LoVo (cell line): ENCODE data around the gene ZBTB16.
"Not testable (repeated sequence)": the region's sequence is repeated elsewhere in the genome, so short reads cannot be mapped to it uniquely, and the experiment has no call there.

Experiments
- DNase-seq: peaks from one replicate; pipeline ENCODE4 v3.0.0-alpha.2; 2016; ENCODE audit warnings: low spot score

ZBTB16 gene

GRCh38 chr11:114042234-114042633 lies 17.3 kb upstream of the ZBTB16 start:
- no peak for DNase-seq

- no peak for DNase-seq
Observed at GRCh38 chr11:114044042-114044871, 15.3 kb upstream of the ZBTB16 start.

GRCh38 chr11:114047327-114047726 lies 12.2 kb upstream of the ZBTB16 start:
- DNase-seq = no peak

GRCh38 chr11:114049050-114049449 lies 10.5 kb upstream of the ZBTB16 start:
- DNase-seq = no peak

GRCh38 chr11:114049766-114050165 lies 9.7 kb upstream of the ZBTB16 start:
- DNase-seq = not testable (repeated sequence)

GRCh38 chr11:114050258-114050927 lies 9.1 kb upstream of the ZBTB16 start:
- no peak for DNase-seq

- no peak for DNase-seq
Observed at GRCh38 chr11:114051558-114051957, 8.0 kb upstream of the ZBTB16 start.

- DNase-seq = no peak
Observed at GRCh38 chr11:114052160-114052559, 7.4 kb upstream of the ZBTB16 start.

GRCh38 chr11:114053406-114053805 lies 6.1 kb upstream of the ZBTB16 start:
- DNase-seq = no peak

GRCh38 chr11:114054806-114055205 lies 4.7 kb upstream of the ZBTB16 start:
- DNase-seq = no peak

- DNase-seq = no peak
Observed at GRCh38 chr11:114056409-114056808, 3.1 kb upstream of the ZBTB16 start.

GRCh38 chr11:114057147-114057546 lies 2.4 kb upstream of the ZBTB16 start:
- DNase-seq = no peak

GRCh38 chr11:114057605-114058004 lies 1.9 kb upstream of the ZBTB16 start:
- no peak for DNase-seq

GRCh38 chr11:114058026-114058706 lies 1.3 kb upstream of the ZBTB16 start:
- DNase-seq = no peak

- no peak for DNase-seq
Observed at GRCh38 chr11:114058871-114059277, 637 bp upstream of the ZBTB16 start.

- DNase-seq = no peak
Observed at GRCh38 chr11:114059984-114060391, 477 bp downstream of the ZBTB16 start.

GRCh38 chr11:114060392-114061047 lies 1.0 kb downstream of the ZBTB16 start:
- no peak for DNase-seq

- DNase-seq = no peak
Observed at GRCh38 chr11:114061048-114061680, 1.7 kb downstream of the ZBTB16 start.

- no peak for DNase-seq
Observed at GRCh38 chr11:114061681-114062049, 2.2 kb downstream of the ZBTB16 start.

GRCh38 chr11:114062272-114062671 lies 2.8 kb downstream of the ZBTB16 start:
- DNase-seq = no peak

- no peak for DNase-seq
Observed at GRCh38 chr11:114063149-114063828, 3.8 kb downstream of the ZBTB16 start.
